Measurements from ENCODE around the gene MOV10.

GRCh38 chr1:112722601-112723510, 48.4 kb downstream of the MOV10 start:
- TF ChIP-seq POLR2AphosphoS5 (IDR thresholded peaks at IDR 0.05), result no peak
- no peak for TF ChIP-seq CTCF (IDR thresholded peaks at IDR 0.05)
- no peak for TF ChIP-seq EP300 (IDR thresholded peaks at IDR 0.05)
